GM18499 (cell line): ENCODE measurements around the gene TM9SF2.

Source experiments
- ATAC-seq: cut with Tn5 transposase; IDR thresholded peaks from one replicate; pipeline ENCODE4 v1.9.1; 2021; ENCODE audit warnings: moderate number of reproducible peaks; ENCODE audit not compliant: insufficient read depth, unreplicated experiment

The TM9SF2 gene

DNA sequence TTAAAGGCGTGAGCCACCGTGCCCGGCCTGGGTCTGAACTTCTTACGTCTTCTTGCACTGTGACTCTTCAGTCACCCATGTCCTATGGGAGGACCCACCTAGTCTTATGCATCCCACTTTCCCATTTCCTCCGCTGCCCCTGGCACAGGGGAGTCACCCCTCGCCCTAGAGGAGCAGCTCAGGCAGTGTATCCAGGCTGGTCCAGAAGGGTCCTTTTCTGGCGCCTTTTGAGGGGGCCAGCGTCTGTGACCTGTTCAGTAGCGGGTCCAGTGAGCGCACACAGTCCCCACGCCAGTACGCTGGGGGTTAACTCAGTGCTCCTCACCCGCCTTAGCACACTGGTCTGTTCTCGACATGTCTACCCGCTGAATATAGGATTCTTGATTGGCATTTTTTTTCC lies 107.1 kb downstream of the TM9SF2 start:
- no peak for ATAC-seq

DNA sequence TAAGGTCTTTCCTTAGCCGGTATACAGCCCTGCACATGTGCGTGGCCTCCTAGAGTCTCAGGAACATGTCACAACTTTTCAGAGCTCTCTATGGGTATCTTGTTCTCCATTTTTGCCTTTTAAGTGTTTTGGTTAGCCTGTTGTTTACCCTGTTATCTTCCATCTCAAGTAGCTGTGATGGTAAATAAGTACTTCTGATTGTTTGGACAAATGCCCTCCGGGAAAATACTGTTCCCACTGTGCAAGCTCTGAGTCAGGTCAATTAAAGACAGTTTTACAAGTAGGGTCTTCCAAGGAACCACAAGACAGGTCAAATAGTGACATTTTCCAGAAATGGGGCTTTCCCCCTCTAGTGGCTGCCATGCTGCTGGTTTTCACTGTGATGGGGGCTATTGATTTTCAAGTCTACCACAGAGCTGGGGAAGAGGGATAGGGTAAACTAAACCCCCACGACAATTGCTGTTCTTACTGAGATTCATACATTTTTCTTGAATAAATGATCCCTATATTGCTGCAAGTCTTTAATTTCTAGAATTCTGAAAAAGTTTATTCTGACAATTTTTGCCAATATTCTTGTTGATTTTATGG lies 109.5 kb downstream of the TM9SF2 start:
- no peak for ATAC-seq
